Measurements from ENCODE around the gene AGAP3. TPM values are rescaled to one million over a fixed set of nuclear protein-coding genes. Genes with fewer than 3 reads are reported as not detected.

Gene AGAP3
- total RNA-seq (2021) (115 and 133 TPM in 2 replicates), Bru-seq, nascent RNA (percentile 60 among the genes with signal in this experiment), BruChase-seq, experiment 1, labeled RNA remaining after a 2-hour chase (percentile 71 among the genes with signal in this experiment), BruChase-seq, experiment 2, labeled RNA remaining after a 6-hour chase (percentile 70 among the genes with signal in this experiment)
- long read RNA-seq, transcript AGAP3-211 (9 exons, 2,039 nt) = major isoform, 11 of 54 reads
- long read RNA-seq, partial matches to known transcripts = 14 of 54 reads
- long read RNA-seq, other reads (novel, unspliced or antisense) = 23 of 54 reads

DNA sequence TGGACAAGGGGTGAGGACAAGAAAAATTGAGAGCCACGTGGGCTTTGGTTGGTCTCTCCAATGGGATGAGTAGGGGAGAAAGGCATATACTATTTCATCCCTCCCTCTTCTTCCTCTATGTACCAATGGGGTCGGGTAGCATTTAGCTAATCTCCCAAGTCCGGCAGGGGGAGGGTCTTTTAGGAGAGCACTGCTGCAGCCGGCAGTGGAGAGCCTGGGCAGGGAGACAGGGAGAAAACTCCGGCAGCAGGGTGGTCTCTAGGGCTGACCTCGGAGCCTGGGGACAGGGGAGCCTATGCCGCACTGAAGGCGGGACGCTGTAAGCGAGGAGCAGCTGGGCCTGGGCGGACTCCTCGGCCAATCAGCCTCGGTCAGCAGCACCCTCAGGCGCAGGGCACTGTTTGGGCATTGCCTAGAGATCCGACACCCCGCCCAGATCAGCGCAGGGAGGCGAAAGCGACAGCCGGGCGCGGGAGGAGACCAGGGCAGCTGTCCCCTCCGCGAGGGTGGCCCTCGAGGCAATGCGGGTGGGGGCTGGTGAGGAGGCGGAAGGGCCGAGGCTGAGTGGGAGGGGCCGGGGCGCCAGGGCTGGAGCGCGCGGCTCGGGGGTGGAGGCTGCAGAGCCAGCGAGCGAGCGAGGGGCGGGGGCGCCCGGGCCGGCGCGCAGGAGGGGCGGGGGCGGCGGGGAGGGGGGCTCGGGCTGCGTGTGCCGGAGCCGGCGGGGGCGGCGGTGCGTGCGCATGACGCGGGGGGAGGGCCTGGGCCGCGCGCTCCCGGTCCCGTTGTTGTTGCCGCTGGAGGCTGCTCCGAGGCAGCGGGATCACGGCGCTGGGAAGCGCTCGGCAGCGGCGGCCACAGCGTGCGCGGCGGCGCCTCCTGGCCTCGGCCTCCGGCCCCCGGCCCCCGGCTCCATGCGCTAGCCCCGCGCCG is at the start of gene AGAP3:
Gene AGAP3, plus strand, starts transcription at position 785 of the 930 bp plus-strand sequence. CDS start 267 bp downstream, outside the sequence.
- BruUV-seq (replicated peaks) = no TSS peak
- H3K4me3 ChIP-seq (ENCODE audit: low read depth, low read length, poor library complexity, severe bottlenecking) = peak within 1 kb of the TSS; percentile 95
- ChIA-PET POLR2A (ENCODE audit: low non-redundant PET) (no interaction called here), CTCF (interaction anchor here (0.7 kb wide), 1 partner anchor 158 kb away, joined by 4 read pairs; no protein-coding TSS in a partner anchor)
- TF ChIP-seq, protein P1, sequence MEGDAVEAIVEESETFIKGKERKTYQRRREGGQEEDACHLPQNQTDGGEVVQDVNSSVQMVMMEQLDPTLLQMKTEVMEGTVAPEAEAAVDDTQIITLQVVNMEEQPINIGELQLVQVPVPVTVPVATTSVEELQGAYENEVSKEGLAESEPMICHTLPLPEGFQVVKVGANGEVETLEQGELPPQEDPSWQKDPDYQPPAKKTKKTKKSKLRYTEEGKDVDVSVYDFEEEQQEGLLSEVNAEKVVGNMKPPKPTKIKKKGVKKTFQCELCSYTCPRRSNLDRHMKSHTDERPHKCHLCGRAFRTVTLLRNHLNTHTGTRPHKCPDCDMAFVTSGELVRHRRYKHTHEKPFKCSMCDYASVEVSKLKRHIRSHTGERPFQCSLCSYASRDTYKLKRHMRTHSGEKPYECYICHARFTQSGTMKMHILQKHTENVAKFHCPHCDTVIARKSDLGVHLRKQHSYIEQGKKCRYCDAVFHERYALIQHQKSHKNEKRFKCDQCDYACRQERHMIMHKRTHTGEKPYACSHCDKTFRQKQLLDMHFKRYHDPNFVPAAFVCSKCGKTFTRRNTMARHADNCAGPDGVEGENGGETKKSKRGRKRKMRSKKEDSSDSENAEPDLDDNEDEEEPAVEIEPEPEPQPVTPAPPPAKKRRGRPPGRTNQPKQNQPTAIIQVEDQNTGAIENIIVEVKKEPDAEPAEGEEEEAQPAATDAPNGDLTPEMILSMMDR (conservative IDR thresholded peaks at IDR 0.05; ENCODE audit: low read depth, low read length) = no peak
- TF ChIP-seq EZH2 (IDR thresholded peaks at IDR 0.05; ENCODE audit: borderline replicate concordance, low read depth, low read length, poor library complexity, severe bottlenecking) = no peak
- peaks cover 13% of the 10 kb centered on the region for H3K36me3 ChIP-seq (ENCODE audit: insufficient read depth, low read length, poor library complexity, severe bottlenecking)
- no peaks in the 10 kb centered on the region for H3K27me3 ChIP-seq (replicated peaks; ENCODE audit: insufficient read depth, low read depth, low read length, poor library complexity)
- peak within 1 kb of the TSS; percentile 92 for H3K27ac ChIP-seq (ENCODE audit: low read depth, low read length, poor library complexity, severe bottlenecking)
- DNase-seq (ENCODE audit: low spot score) = peak; percentile 81
- H3K9me3 ChIP-seq (ENCODE audit: low read depth, low read length, poor library complexity, severe bottlenecking) = no peaks in the 10 kb centered on the region
- peaks cover 44% of the 10 kb centered on the region for H3K4me1 ChIP-seq (ENCODE audit: insufficient read depth, low read length, poor library complexity, severe bottlenecking)
- intact Hi-C loops (cut with micrococcal nuclease; ENCODE audit: unreplicated experiment) = no loop called here

DNA sequence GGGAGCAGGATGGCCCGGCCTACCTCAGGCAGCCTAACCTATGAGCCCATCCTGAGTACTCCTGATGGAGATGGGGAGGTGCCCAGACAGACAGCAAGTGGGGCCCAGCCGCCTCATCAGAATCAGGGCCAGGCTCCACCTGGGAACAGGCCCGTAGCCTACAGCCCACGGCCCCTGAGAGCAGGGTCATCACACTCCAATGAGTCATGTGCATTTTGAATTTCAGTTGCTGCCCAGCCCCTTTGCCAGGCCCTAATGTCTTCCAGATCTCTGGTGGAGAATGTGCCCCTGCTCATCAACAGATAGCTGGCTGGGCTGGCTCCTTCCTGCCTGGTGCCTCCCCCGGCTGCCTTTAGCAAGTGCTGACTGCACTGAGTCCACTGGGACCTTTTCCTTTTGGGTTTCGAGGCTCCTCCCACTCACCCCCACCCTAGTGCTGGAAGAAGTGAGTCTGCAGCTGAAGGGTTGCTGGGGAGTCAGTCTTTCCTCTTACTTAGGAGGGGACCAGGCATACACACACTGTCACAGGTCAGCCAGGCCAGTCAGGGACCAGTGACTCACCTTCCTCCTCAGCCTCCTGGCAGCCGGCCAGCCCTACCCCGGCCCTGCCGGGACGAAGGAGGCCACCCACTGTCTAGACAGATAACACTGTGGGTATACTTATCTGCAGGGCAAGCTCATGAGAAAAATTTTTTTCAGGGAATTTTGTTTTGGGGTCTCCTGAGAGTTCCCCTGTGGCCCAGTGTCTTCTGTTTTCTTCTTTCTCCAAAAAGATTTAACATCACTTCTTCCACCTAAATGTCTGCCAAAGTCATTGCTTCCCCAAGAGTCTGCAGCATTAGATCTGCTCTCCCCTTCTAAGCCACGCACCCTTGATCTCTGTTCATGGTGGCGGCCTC is 47.1 kb upstream of the AGAP3 start:
- CTCF ChIA-PET = no interaction called here
- intact Hi-C loops (cut with micrococcal nuclease; ENCODE audit: unreplicated experiment) = no loop called here
- Histone ChIP-seq H3K4me1 (ENCODE audit: insufficient read depth, low read length, poor library complexity, severe bottlenecking) (peaks cover 9% of the 10 kb centered on the region), H3K27ac (ENCODE audit: low read depth, low read length, poor library complexity, severe bottlenecking) (peak overlapping the region; percentile 28), H3K9me3 (ENCODE audit: low read depth, low read length, poor library complexity, severe bottlenecking) (no peaks in the 10 kb centered on the region), H3K27me3 (replicated peaks; ENCODE audit: insufficient read depth, low read depth, low read length, poor library complexity) (no peaks in the 10 kb centered on the region), H3K36me3 (ENCODE audit: insufficient read depth, low read length, poor library complexity, severe bottlenecking) (peaks cover 4% of the 10 kb centered on the region), H3K4me3 (ENCODE audit: low read depth, low read length, poor library complexity, severe bottlenecking) (no peak overlapping the region)
- BruUV-seq (replicated peaks) = no TSS peak
- POLR2A ChIA-PET (ENCODE audit: low non-redundant PET) = no interaction called here
- TF ChIP-seq, protein P1 (conservative IDR thresholded peaks at IDR 0.05; ENCODE audit: low read depth, low read length) = no peak
- no peak for TF ChIP-seq EZH2 (IDR thresholded peaks at IDR 0.05; ENCODE audit: borderline replicate concordance, low read depth, low read length, poor library complexity, severe bottlenecking)
- peak; percentile 74 for DNase-seq (ENCODE audit: low spot score)
